ENCODE results near the gene LAMA2. TPM values are rescaled to one million over a fixed set of nuclear protein-coding genes. Genes with fewer than 3 reads are reported as not detected.

The LAMA2 gene
- total and polyA plus RNA-seq, 2 donors (not counting 3 experiments of a cell fraction or from before 2014, with no cell fraction given): 0.51 to 0.75 TPM

DNA sequence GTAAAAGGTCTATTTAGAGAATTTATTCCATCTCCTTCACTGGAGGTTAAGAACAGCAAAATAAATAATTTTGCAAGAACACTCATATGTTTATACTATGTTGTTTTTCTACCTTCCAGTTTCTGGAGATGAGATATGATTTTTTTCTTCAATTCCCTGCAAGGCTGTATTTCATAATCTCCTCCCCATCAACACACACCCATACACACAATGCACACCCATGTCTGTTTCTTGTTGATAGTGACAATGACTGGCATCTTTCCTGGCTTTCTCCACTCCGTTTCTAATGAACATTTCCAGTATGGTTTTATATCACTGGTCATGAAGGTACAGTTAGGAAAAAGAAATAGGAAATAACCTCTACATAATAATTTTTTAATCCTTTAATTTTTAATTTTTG is 624.9 kb downstream of the LAMA2 start:
- no peaks in the 10 kb centered on the region for H3K9me3 ChIP-seq (replicated peaks; ENCODE audit: control insufficient read depth, insufficient read depth, low read length)
- H3K27me3 ChIP-seq (ENCODE audit: control insufficient read depth in 2 of 2, insufficient read depth in 2 of 2, low read length in 2 of 2): no peaks in the 10 kb centered on the region
- BruUV-seq (replicated peaks): no TSS peak
- CTCF ChIA-PET: interaction anchor here (1.1 kb wide), 1 partner anchor 90 kb away, joined by 4 read pairs; no protein-coding TSS in a partner anchor
- H3K4me1 ChIP-seq (ENCODE audit: control insufficient read depth, extremely low read depth, insufficient read depth, low read length): peaks cover 2% of the 10 kb centered on the region
- peaks cover 0 to 4% of the 10 kb centered on the region in 2 experiments for H3K36me3 ChIP-seq (ENCODE audit: control insufficient read depth in 2 of 2, extremely low read depth in 1 of 2, insufficient read depth in 2 of 2, low read length in 2 of 2)
- POLR2A ChIA-PET: no interaction called here
- H4K20me1 ChIP-seq (replicated peaks; ENCODE audit: control insufficient read depth, extremely low read depth, insufficient read depth, low read length): no peaks in the 10 kb centered on the region
- H3K79me2 ChIP-seq (ENCODE audit: control insufficient read depth, insufficient read depth, low read length): no peaks in the 10 kb centered on the region
- H3K4me2 ChIP-seq (ENCODE audit: insufficient read depth, low read length): no peak overlapping the region
- no peak overlapping the region for H3K27ac ChIP-seq (ENCODE audit: insufficient read depth, low read depth, low read length)
- TF ChIP-seq JUN (IDR thresholded peaks at IDR 0.05; ENCODE audit: borderline replicate concordance, insufficient read depth, insufficient read length, low read depth) (no peak), FOS (IDR thresholded peaks at IDR 0.05; ENCODE audit: borderline replicate concordance, insufficient read depth, low read length) (no peak), EZH2 (IDR thresholded peaks at IDR 0.05; ENCODE audit: borderline replicate concordance, low read depth, low read length, severe bottlenecking) (no peak), GATA2 (IDR thresholded peaks at IDR 0.05; ENCODE audit: insufficient read depth, insufficient read length, low read depth, low read length) (no peak), POLR2A (IDR thresholded peaks at IDR 0.05; ENCODE audit: low read depth, low read length) (no peak), MAX (IDR thresholded peaks at IDR 0.05; ENCODE audit: insufficient read depth, insufficient read length) (no peak), MYC (IDR thresholded peaks at IDR 0.05; ENCODE audit: low read depth, low read length) (no peak), POLR2AphosphoS5 (IDR thresholded peaks at IDR 0.05; ENCODE audit: insufficient read depth, low read depth, low read length) (no peak)
- TF ChIP-seq, protein P1, sequence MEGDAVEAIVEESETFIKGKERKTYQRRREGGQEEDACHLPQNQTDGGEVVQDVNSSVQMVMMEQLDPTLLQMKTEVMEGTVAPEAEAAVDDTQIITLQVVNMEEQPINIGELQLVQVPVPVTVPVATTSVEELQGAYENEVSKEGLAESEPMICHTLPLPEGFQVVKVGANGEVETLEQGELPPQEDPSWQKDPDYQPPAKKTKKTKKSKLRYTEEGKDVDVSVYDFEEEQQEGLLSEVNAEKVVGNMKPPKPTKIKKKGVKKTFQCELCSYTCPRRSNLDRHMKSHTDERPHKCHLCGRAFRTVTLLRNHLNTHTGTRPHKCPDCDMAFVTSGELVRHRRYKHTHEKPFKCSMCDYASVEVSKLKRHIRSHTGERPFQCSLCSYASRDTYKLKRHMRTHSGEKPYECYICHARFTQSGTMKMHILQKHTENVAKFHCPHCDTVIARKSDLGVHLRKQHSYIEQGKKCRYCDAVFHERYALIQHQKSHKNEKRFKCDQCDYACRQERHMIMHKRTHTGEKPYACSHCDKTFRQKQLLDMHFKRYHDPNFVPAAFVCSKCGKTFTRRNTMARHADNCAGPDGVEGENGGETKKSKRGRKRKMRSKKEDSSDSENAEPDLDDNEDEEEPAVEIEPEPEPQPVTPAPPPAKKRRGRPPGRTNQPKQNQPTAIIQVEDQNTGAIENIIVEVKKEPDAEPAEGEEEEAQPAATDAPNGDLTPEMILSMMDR (IDR thresholded peaks at IDR 0.05; ENCODE audit: extremely low read depth in 1 of 2, insufficient read depth in 1 of 2, low read depth in 1 of 2, low read length in 2 of 2): no peak
- intact Hi-C loops (cut with micrococcal nuclease) (no loop called here), dilution Hi-C loops (cut with MboI; ENCODE audit: extremely low pct_ligation_motif_present, low sequenced_read_pairs) (no loop called here)
- H3K9me1 ChIP-seq (replicated peaks; ENCODE audit: control insufficient read depth, extremely low read depth, insufficient read depth, low read length): no peaks in the 10 kb centered on the region
- FAIRE-seq (no peak), DNase-seq (ENCODE audit: low read depth, low spot score) (no peak)
- no peak overlapping the region for H3K9ac ChIP-seq (replicated peaks; ENCODE audit: extremely low read depth, insufficient read depth, low read length)
- no peak overlapping the region for H2AFZ ChIP-seq (ENCODE audit: low read depth, low read length)
- no peak overlapping the region for H3K4me3 ChIP-seq (replicated peaks in 1 of 3; ENCODE audit: insufficient read depth in 1 of 3, low read depth in 1 of 3, low read length in 3 of 3)

Measured in endothelial cell of umbilical vein (primary cell).